GM21515 (cell line): ENCODE measurements around the gene GOPC.

Experiments
- ATAC-seq: cut with Tn5 transposase; IDR thresholded peaks from one replicate; pipeline ENCODE4 v1.9.1; 2021; ENCODE audit not compliant: unreplicated experiment

The GOPC gene

GRCh38 chr6:117550078-117550600, 52.2 kb downstream of the GOPC start:
- no peak for ATAC-seq

DNA sequence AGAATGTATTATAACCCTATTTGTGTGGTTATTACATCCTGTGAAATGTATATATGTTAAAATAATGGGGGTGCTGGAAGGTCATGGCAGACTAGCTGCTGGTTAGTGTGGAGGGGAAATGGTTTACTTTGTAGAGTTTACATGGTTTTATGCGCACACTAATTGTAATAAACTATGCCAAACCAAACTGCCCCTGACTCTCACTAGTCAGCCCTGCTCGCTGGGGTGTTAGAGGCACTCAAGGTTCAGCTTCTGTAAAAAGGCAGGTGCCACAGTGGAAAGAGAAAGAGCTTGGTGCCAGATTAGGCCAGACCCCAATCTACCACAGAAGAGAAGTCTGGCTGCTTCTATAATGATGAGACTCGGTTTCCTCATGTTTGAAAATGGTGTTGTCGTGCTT, 52.7 kb downstream of the GOPC start:
- ATAC-seq: no peak

- ATAC-seq: no peak
Measured at GRCh38 chr6:117548797-117549301, 53.5 kb downstream of the GOPC start.

- peak; percentile 42 for ATAC-seq
Measured at GRCh38 chr6:117547688-117548621, 54.4 kb downstream of the GOPC start.

GRCh38 chr6:117546674-117547073, 55.6 kb downstream of the GOPC start:
- ATAC-seq: no peak

- no peak for ATAC-seq
Measured at GRCh38 chr6:117545161-117545595, 57.1 kb downstream of the GOPC start.

- ATAC-seq: no peak
Measured at GRCh38 chr6:117544716-117545115, 57.6 kb downstream of the GOPC start.

DNA sequence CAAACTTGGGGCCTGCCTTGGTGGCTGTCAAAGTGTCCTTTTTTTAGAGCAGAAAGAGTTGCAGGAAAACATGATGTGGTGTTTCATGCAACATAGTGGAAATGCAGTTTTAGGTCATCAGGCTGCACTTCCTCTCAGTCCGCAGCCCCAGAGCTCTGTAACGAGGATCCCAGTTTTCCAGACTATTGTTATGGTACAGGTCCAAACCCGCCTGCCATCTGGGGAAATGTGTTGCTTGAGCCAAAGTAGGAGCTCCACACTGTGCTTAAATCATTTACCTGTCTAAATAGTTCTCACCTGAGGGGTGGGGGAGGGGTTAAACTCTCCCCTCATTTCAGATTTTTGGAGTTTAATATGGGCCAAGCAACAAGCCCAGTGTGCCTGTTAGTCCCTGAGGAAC, 59.8 kb downstream of the GOPC start:
- no peak for ATAC-seq

- ATAC-seq: no peak
Measured at GRCh38 chr6:117540670-117541069, 61.6 kb downstream of the GOPC start.

- no peak for ATAC-seq
Measured at GRCh38 chr6:117538615-117539014, 63.7 kb downstream of the GOPC start.

DNA sequence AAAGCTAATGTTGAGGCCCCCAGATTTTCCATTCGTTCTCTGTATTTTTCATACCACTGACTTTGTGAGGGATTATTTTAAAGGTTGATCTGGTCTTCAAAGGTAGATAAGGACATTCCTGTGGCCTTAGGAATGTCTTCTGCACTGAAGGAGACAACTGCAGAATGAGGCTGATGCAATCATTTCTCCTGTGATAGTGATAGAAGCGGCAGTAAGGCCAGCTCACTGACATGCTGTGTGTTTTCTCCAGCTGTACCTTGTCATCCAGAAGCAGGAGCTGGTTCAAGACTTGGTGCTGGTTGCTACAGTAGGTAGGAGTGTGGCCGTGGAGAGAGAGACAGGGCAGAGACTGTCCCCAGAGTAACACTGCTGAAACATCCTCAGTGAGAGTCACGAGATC, 66.0 kb downstream of the GOPC start:
- ATAC-seq: no peak

DNA sequence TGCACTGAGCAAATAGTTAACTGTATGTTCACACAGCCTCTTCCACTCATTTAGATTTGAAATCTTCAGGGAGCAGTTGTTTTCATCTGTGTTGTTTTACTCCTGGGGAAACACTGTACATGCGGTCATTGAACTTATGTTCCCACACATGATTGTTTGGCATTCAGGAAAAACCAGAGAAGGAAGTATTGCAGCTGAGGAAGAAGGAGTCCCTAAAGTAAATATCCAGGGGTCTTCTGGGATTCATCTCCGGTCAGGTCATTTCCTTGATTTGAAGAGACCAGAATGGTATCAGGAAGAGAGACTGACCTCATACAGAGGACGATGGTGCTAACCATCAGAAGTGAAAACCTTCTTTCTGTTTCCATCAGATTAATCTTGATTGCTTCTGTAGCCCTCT, 67.3 kb downstream of the GOPC start:
- ATAC-seq: no peak

- ATAC-seq: no peak
Measured at GRCh38 chr6:117533775-117534174, 68.5 kb downstream of the GOPC start.

DNA sequence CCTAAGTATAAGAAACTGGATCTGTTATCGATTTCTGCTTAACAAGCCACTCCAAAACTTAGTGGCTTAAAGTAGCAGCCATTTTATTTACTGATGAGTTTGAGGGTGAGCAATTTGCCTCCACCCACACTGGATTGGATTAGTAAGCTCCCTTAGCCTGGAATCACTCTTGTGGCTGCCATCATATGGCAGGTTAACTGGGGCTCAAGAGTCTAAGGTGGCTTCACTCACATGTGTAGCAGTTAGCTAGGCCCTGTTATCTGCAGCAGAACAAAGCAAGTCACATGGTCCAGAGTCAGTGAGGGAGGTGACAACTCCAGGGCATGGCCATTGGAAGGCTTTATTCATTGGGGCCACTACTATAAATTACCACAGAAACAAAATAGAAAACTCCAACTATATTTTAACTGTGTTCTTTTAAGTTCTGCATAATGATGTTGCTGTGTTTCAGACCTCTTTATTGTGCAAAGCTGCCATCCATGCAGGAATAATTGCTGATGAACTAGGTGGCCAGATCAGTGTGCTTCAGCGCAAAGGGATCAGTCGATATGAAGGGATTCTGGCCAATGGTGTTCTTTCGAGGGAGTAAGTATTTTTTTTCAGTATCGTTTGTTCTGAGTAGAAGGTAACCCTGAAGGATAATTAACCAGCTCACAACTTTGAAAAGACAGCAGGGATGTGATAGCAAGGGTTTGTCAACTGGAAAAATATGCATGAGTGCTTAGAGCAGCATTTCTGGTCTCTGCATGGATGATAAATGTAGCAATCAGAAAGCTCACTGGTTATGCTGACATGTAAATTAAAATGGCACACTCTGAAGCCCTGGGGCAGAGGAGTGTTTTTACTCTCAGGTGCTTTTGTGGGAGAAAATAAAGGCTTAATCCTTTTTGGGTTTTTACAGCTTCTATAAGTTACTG, 70.2 kb downstream of the GOPC start:
- no peak for ATAC-seq

DNA sequence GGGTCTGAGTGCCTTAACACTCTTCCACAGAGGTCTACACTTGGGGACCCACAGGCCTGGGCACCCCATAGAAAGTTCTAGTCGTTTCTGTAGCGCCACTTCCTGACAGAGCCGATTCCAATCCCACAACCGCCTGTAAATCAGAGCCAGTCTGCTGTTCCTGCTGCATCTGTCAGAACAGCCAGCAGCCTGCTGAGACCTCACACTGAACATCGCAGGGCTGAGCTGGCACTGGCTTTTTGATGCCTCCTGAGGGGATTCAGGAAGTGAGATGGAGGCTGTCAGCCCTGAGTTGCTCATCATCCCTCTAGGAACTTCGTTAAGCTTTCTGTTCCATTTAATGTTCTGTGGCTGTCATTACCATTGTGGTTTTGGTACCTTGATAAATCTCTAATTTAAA, 71.0 kb downstream of the GOPC start:
- ATAC-seq: no peak

DNA sequence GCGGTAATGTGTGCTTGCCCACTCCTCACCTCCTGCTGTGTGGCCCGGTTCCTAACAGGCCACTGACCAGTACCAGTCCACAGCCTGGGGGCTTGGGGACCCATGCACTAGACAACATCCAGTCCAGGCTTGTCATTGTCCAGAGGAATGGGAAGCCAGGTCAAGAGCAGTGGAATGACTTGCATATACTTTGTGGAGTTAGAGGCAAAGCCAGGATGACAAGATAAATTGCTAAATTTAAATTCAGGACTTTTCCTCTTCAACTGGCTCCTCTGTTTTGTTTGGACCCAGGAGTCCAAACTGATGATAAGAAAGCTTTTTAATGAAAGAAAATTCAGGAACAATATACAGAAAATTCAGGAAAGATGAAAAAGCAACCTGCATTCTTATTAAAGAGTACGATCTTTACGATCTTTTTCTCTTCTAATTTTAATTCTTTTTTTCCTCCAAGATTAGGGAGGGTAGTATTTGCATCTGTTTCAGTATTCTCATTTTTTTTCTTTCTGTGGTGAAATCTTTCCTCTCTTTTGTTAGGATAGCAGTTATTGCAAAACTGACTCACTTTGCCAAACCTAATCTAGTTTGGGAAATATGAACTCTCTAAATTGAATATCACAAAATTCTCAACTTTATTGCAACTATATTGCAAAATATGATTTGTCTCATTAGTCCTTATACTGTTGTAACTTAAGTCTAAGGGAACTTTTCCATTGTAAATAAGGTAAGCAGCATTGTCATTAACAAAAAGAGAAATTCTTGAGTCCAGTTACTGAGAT, 71.7 kb downstream of the GOPC start:
- ATAC-seq: no peak

- no peak for ATAC-seq
Measured at GRCh38 chr6:117525607-117526006, 76.7 kb downstream of the GOPC start.

DNA sequence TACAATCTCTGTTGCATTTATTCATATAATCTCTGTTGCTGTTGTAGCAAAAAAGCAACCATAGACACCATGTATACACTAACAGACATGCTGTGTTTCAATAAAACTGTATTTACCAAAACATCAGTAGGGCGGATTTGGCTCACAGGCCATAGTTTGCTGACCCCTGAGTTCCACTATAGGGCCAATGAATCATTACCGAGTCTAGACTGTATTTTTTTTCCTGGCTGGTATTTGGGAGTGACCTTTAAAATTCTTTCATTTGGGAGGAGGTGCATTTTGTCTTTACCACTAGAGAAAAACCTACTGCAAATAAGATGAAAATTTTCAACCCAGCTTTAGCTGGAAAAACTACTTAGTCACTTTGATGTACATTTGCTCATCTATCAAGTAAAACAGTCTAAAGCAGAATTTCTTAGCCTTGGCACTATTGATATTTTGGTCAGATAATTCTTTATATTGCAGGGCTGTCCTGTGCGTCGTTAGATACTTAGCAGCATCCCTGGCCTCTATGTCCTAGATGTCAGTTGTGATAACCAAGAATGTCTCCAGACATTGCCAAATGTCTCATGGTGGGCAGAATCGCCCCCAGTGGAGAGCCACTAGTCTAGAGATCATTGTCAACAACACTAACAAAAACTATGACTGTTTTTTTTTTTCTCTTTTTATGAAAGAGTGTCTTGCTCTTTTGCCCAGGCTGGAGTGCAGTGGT, 80.4 kb downstream of the GOPC start:
- ATAC-seq: no peak

DNA sequence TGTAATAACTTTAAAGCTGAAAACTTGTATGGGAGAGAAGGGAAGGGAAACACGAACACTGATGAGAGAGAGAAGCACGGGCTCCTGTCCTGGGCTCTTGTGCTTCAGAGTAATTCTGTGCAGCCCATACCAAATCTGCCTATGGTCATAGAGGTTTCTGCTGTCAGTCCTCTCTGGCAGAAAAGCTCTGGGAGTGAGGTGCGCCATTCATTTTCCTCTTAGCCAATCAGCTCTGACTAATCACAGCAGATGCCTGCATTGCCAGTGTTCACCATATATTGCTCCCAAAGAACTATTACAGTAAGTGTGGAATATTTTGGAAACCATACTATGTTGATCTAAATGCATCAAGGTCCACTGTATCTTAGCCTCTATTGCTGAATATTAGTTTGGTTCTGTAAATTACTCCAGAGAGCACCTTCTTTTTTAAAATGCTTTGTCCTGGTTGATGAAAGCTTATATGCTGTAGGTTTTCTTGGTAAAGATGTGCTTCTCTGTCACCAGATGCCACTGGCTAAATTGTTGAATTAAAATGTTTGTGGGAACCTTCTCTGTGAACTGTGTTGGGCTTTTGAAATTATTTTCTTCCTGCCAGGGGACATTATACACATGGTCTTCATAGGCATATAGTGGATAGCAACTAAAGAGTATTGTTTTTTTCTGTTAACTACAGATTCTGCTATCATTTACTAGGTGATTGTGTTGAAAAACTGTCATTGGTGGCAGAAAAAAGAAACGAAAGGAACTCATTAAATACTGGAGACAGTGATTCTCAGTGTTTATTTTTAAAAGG, 81.5 kb downstream of the GOPC start:
- no peak for ATAC-seq
